M059J (cell line): ENCODE results near the gene ENOX1. TPM values are rescaled to one million over a fixed set of nuclear protein-coding genes. Genes with fewer than 3 reads are reported as not detected.

ENCODE experiments used
- DNase-seq: peaks from one replicate; pipeline ENCODE4 v3.0.0-alpha.2; 2012; ENCODE audit warnings: low read depth
- total RNA-seq: library from RNA; depleted of rRNA; stranded (reverse); fragments of >200 nt; shearing (Covaris generic); gene quantifications from 2 replicates; pipeline ENCODE4 v1.2.3, GENCODE V29; 2014

Gene ENOX1
- total RNA-seq, 1 experiment from 2014 or later: 0.10 TPM

DNA sequence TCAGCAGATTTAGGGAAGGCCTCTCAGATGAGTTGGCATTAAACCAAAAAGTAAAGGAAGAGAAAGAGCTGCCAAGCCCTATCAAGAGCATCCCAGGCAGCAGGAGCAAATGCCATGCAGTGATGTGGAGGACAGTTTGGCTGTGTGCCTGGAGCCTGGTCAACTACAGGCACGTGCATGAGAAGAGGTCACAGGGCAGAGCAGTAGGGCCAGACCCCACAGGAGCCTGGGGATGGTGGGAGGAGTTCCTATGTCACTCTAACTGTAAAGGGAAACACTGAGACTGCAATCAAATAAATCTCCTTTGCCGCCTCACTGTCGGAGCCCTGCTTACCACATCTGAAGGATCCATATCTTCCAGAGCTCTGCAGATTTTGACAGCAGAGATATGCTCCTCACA lies 240.5 kb downstream of the ENOX1 start:
- DNase-seq: no peak

DNA sequence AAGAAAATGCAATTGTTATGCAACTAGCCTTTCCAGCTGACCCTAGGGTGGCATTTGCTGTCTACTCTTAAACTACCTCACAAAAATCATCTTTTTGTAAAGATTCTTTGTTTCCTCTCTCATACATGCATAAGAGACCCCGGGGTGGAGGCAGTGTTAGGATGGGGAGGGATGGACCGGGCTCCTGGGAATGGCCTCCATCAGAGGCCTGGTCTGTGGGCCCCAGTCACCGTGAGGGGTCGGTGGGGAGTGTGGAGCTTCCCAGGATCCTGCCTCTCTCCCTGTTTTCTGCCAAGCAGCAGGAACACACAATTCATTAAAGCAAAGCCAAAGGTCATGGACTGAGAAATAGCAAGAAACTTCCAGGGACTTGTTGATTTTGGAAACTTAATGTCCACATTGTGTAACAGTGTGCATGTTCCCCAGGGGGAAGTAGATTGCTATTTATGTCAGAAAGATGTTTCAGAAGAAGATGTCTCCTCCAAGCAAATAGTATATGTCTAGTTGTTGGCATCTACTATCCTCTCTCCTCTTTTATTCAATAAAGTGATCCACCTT lies 241.4 kb downstream of the ENOX1 start:
- no peak for DNase-seq

DNA sequence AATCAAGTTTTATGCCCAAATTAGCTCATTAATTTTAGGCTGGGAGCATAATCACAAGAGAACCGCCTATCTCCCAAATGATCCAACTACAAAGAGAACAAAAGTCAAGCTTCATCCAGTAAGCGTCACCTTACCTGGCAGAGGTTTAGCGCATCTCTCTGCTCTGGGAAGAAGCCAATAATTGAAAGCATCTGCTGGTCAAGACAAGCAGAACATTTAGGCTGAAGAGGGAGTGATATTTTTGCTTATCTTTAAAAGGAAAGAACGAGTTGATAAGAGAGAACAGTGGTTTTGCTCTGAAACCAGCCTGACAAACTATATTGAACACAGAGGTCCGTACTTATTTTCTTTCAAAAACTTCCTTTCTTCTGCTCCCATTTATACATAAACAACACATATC lies 242.1 kb downstream of the ENOX1 start:
- DNase-seq: no peak

DNA sequence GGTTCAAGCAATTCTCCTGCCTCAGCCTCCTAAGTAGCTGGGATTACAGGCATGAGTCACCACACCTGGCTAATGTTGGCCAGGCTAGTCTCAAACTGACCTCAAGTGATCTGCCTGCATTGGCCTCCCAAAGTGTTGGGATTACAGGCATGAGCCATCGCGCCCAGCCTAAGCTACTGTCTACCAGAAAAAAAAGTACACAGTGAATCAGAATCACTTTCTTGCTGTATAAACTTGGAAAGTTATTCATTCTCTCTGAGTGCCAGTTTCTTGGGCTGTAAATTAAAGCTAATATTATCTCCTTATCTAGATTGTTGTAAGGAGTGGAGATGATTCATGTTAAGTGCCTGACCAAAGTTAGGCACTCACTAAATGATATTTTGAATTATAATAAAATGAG lies 242.8 kb downstream of the ENOX1 start:
- peak; percentile 43 for DNase-seq

DNA sequence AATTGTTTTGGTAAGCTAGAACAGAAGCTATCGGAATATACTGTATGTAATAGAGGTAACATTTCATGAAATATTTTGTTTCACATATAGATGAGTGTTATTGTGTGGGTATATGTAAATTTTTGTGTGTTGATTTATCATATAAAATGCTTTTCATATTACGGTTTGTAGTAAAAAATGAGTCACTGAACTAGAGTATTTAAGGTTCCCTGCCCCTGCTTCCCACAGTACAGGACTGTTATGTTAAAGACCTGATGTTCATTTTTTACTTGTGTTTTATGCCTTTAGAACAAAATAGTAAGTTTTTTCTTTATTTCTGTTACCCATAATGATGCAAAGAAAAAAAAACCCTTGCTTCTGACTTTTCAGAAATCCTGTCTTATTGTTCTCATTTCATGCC lies 243.4 kb downstream of the ENOX1 start:
- DNase-seq: no peak

DNA sequence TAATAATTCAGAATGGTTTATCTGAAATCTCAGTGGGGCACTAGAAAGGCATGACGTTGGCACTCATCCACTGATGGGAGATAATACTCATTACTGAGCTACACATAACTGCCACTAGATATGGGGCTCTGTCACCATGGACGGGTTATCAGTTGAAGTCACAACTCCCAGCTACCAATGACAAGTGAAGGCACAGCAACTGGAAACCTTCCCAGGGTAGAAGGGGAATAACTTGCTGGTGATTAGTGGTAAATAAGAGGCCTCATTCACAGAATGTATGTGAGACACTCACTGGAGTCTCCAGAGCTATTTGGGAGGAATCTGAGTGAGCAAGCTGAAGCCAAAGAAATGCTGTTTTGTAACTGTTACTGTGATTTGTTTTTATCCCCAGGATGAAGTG lies 249.6 kb downstream of the ENOX1 start:
- DNase-seq: no peak

DNA sequence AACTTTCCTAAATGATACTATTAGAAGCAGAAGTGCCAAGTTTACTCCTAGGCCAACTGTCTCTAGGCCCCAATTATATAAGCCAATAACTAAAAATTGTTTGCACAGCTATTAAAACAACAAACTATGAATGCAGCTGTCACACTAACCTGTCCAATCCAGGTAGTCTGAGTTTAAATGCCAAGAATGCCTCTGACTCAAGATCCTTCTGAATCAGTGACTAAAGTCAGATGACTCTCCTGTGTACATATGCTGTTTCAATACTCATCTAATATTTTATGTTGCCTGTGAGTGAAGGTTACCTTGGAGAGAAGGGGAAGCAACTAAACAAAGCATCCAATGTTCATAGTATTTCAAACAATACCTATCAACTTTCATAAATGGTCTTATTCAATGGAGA lies 257.0 kb downstream of the ENOX1 start:
- no peak for DNase-seq

DNA sequence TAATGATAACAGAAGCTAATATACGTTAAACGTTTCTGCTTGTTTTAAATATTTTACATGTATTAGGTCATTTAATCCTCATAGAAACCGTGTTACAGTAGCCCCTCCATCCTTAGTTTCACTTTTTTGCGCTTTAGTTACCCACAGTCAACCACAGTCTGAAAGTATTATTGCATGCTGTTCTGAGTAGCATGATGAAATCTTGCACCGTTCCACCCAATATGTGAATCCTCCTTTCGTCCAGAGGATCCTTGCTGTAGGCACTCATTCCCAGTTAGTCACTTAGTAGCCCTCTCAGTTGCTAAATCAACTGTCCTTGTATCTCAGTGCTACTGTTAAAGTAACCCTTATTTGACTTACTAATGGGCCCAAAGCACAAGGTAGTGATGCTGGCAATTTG lies 257.8 kb downstream of the ENOX1 start:
- no peak for DNase-seq

DNA sequence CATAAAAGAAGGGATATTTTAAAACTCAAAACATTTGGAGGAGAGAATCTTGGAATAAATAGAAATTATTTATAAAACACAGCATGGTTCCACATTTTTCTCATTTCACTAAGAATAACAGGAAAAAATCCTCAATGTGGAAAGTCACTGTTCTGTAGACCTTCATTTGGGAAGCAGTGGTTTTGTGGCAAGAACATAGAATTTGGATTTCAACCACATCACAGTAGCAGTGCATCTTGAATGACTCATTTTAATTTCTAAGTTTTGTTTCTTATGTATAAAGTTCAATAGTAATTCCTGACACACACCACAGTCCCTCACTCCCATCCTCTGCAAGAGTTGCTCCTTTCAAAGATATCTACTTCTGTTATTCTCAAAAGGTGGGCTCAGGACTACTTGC lies 264.0 kb downstream of the ENOX1 start:
- DNase-seq: peak; percentile 41

DNA sequence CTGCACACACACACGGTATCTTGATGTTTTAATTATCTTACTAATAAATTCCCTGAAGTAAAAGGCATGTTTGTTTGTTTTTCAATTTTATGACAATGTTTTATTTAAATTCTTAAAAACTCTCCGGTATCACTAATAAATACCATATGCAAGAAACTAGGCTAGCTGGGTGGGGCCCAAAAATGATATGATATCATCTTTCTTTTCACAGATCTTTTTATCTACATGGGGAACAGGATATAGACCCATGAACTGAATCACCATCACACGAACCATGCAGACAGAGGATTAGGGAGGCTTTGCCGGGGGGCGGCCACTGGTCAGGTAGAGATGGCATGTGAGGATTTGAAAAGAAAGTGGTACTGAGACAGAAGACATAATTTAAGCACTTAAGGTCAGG lies 266.4 kb downstream of the ENOX1 start:
- no peak for DNase-seq

DNA sequence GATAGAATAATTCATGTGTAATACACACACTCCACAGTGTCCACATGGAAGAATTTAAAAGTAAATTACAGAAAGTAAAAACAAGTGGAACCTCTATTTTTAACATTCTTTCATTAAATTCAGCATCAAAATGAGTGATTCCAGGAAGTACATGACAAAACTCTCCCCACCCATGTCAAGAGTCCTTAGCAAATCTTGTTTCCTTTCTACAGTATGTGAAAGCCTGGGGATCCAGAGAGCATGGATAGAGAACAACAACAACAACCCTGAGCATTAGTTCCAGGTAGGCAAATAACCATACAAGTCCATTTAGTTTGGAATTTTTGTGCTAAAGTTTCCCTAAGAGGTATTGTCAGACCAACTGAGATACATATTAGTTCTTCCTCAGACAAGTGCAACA lies 267.9 kb downstream of the ENOX1 start:
- DNase-seq: no peak

DNA sequence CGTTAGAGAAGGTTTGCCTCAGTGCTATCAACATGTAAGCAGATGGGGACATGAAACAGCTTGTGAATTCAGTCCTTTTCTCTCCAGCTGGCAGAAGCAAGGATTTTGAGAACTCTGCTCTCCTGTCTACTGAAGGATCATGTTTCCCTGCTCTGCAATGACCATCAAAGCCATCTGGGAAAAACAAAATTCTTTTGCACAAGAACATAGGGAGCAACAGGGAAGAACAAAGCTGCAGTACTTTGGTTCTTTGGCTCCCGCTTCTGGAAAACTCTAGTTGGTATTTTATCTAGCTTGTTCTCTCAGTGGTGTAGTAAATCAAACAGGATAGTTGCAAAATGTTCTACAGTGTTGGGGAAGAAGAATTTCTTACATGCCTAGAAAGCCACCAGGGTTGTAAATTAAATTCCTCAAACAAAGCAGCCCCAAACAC lies 270.4 kb downstream of the ENOX1 start:
- DNase-seq: no peak

DNA sequence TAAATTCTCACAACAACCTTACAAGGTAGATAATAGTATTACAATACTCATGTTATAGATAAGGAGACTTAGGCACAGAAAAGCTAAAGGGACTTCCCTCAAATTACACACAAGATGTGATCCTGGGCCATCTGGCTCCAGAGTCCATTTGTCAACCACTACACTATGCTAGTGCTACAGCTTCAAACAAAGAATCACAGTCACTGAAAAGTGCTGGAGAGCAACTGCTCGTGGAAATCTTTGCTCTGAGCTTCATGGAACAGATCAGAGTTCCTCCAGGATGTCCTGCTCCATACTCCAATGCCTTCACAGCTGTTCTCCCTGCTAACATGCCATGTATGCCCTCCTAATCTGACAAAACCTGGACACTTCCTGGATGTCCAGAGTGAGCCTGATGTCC lies 271.2 kb downstream of the ENOX1 start:
- DNase-seq: no peak

DNA sequence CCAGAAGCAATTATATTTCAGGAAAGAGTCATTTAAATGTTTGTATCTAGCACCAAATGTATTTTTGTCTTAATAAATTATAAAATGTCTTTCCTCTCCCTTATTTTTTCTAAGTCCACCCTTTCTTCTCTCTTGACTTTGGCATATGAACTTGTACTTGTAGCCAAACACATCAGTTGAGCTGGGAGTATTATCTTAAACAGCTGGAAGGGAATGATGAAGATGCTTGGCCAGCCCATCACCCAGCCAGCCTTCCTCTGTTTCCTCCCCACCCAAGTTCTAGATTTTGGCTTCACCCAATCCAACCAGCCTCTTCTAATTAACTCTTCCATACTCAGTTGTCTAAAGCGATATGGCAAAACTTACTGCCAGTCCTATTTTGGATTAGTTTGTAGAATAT lies 272.5 kb downstream of the ENOX1 start:
- no peak for DNase-seq

DNA sequence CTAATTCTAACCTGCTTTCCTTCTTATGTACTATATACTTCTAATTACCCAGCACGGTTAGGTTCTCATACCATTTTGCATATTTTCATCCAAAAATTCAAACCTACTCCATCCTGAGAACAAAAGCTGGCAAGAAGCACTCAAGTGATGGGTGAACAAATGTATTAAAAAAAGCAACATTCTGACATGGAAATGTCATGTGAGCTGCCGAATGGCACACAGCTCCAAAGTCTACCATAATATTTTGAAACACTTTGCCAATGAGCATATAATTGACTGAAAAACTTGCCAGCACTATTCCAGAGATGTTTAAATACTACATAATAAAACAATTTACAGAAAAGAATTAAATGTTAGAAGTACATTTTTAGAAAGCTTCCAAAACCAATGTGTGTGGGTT lies 274.6 kb downstream of the ENOX1 start:
- DNase-seq: no peak

DNA sequence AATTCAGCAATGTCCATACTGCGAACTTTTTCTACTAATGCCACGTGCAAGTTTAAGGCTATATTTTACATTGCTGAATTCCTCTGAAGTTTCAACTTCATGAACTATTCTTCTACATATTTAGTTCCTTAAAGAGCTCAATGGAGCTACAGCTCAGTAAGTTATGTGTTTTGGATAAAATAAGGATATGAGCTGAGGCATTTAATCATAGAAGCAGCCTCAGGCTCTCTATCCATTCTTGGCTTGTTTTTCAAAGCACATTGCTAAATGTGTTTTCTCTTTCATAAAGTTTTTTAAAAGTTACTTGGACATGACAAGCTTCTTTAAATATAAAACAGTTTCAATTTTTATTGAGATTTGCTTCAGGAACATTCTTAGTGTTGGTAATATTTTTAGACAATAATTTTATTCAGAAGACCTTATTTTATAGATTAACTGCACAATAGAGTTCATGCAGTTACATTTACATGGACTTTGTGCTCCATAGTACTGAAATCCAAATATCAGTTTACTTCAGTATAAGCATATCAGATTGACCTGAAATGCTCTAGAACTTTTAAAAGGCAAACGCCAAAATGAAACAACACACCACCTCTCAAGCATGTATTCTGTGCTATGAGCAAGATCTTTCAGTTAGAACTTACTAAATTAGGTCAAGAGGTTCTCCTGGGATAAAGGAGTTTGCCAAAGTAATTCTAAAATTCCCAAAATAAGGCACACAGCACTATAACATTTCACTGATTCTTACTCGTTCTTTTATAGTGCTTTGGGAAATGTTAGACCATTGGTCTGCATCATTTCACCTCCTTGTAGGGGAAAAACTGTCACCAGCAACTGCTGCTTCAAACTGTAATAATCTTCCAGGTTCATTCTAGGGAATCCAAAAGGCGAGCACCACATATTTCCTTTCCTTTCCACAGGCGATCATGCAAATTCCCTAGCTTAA lies 275.5 kb downstream of the ENOX1 start:
- DNase-seq: no peak

DNA sequence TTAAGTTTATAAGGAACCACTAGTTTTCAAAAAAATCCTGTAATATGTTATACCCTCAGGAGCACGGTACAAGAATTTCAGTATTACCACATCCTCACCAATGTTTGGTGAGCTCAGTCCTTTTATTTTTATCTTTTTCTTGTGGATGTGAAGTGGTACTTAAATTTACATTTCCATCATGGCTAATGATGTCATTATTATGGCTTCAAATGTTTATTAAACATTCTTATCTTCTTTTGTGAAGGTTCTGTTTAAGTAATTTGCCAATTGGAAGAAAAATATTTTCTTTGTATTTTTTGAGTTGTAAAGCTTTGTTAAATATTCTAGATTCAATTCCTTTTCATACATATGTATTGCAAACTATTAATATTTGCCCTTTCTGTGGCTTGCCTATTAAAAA lies 291.0 kb downstream of the ENOX1 start:
- no peak for DNase-seq

DNA sequence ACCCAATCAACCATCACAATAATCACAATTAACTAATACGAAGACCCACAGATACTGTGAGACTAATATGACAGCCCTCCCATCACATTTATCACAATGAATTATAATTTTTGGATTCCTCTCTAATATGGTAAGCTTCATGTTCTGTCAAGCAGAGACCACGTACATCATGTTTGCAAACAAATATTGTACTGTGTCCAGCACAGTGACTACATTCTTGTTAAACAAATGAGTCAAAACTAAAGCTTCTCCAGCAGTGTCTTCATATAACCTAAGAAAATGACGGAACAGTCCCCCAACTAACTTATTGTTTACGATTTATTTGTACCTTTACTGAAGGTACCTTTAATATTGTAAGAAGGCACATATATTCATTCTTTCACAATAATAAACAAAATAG lies 292.6 kb downstream of the ENOX1 start:
- DNase-seq: no peak

DNA sequence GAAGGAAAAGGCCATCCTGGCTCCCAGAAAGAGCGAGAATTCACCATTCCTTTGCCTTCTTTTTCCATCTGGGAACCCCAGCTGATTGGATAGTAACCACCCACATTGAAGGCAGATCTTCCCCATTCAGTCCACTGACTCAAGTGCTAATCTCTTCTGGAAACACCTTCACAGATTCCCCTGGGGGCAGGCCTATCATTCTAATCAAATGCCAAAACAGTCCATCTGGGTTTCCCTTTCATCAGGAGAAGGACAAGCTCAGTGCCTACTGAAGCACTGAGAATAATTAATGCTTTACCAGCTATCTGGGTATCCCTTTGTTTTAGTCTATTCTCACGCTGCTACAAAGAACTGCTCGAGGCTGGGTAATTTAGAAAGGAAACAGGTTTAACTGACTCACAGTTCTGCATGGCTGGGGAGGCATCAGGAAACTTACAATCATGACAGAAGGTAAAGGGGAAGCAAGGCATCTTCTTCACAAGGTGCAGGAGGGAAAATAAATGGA lies 293.2 kb downstream of the ENOX1 start:
- DNase-seq: no peak

DNA sequence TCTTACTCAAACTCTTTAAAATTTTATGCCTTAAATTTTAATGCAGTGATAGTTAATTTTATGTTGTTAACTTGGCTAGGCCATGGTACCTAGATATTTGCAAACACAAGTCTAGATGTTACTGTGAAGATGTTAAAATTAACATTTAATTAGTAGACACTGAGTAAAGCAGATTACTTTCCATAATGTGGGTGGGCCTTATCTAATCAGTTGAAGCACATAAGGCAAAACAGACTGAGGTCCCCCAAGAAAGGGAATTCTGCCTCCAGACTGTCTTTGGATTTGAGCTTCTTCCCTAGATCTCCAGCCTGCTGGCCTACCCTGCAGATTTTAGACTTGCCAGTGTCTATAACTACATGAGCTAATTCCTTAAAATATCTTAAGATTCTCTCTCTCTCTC lies 294.0 kb downstream of the ENOX1 start:
- no peak for DNase-seq

DNA sequence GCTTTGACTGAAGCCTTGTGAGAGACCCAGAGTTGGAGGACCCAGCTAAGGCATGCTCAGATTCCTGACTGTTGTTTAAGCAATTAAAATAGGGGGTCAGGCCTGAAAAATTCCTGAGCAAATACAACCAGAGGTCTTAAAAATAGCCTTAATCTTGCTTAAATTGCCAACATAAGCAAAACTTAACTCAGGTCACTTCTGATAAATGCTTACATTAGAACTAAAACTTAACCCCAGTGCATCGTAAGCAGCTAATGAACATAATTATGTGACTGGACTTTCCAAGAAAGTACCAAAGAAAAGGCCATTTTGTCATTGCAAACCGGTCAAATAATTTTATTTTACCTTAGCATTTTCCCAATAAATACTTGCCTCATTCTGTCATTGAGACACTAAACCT lies 294.5 kb downstream of the ENOX1 start:
- no peak for DNase-seq

DNA sequence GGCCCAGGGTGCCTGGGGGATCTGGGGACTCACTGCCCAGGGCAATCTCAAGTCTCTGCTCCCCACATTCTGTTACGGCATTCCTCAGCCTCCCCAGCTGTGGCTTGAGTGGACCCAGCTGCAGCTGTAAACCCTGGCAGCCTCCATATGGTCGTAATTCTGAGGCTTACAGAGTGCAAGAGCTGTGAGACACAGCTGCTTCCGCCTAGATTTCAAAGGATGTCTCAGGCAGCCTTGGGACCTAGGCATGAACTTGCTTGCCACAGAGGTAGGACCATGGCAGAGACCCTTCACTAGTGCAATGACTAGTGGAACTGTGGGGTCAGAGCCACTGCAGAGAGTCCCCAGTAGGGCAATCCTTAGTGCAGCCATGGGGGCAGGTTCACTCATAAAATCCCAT lies 297.5 kb downstream of the ENOX1 start:
- DNase-seq: no peak

DNA sequence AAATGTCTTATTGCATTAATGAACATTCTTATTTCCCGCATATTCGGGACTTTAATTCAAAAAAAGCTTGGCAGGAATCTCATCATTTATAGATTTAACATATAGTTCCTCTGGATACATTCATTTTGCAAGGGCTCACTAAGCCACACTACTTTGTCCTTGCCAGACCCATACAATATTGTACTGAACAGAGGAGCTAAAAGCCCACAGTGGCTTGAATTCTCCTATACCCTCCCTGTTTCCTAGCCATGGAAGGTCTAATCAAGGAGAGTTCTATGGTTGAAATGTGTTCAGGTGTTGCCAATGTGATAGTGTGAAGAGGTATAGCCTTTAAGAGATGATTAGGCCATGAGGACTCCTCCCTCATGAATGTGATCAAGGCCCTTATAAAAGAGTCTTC lies 298.9 kb downstream of the ENOX1 start:
- no peak for DNase-seq
